Neutrophil (primary cell): ENCODE results near the gene IDUA.
"Not testable (repeated sequence)": the region's sequence is repeated elsewhere in the genome, so short reads cannot be mapped to it uniquely, and the experiment has no call there.

Source experiments
- H3K27ac ChIP-seq: fragments of 200-600 bp; sonication (generic); 2 replicates; pipeline ENCODE4 v1.5.1; 2016; ENCODE audit warnings: mild to moderate bottlenecking, moderate library complexity
- H3K27me3 ChIP-seq: fragments of 200-600 bp; sonication (generic); 2 replicates; pipeline ENCODE4 v1.6.0; 2016; ENCODE audit warnings: mild to moderate bottlenecking
- H3K36me3 ChIP-seq: fragments of 200-600 bp; sonication (generic); 2 replicates; pipeline ENCODE4 v1.5.1; 2017
- H3K4me1 ChIP-seq, 2 experiments: fragments of 200-600 bp in 1 of 2; sonication (generic) in 1 of 2; 1 replicate in 1 of 2; 2 replicates in 1 of 2; pipeline versions ENCODE4 v1.5.1 to v1.6.1; 2013 to 2016; ENCODE audit warnings: low read depth in 1 of 2, low read length in 1 of 2, mild to moderate bottlenecking in 1 of 2, moderate library complexity in 1 of 2; ENCODE audit not compliant: control insufficient read depth in 1 of 2, insufficient read depth in 1 of 2
- H3K4me3 ChIP-seq, 2 experiments: fragments of 200-600 bp in 1 of 2; sonication (generic) in 1 of 2; 1 replicate in 1 of 2; 2 replicates in 1 of 2; pipeline ENCODE4 v1.5.1; 2013 to 2016; ENCODE audit warnings: low read depth in 1 of 2, low read length in 1 of 2, mild to moderate bottlenecking in 1 of 2, moderate library complexity in 1 of 2
- H3K9me3 ChIP-seq: fragments of 200-600 bp; sonication (generic); 2 replicates; pipeline ENCODE4 v1.5.1; 2016
- TF ChIP-seq, protein P1 (sequence below): fragments of 200-600 bp; sonication (generic); IDR thresholded peaks from 2 replicates; pipeline ENCODE4 v1.5.1; 2016; ENCODE audit warnings: antibody characterized with exemption

Gene IDUA

DNA sequence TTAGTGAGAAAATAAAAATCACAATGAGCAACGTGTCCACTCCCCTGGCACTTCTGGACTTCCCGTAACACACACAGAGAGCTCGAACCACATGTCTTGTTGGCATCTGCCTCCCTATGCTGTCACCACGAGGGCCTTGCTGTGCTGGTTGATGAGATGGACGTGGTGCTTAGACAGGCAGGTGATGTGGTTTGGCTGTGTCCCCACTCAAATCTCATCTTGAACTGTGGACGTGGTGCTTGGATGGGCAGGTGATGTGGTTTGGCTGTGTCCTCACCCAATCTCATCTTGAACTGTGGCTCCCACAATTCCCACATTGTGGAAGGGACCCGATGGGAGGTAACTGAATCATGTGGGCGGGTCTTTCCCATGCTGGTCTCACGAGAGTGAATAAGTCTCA lies 64.6 kb downstream of the IDUA start:
- no peaks in the 10 kb centered on the region for H3K36me3 ChIP-seq
- H3K9me3 ChIP-seq, result no peaks in the 10 kb centered on the region
- no peaks in the 10 kb centered on the region for H3K4me1 ChIP-seq
- H3K27ac ChIP-seq, result no peak overlapping the region
- no peak overlapping the region for H3K4me3 ChIP-seq
- TF ChIP-seq, protein P1, sequence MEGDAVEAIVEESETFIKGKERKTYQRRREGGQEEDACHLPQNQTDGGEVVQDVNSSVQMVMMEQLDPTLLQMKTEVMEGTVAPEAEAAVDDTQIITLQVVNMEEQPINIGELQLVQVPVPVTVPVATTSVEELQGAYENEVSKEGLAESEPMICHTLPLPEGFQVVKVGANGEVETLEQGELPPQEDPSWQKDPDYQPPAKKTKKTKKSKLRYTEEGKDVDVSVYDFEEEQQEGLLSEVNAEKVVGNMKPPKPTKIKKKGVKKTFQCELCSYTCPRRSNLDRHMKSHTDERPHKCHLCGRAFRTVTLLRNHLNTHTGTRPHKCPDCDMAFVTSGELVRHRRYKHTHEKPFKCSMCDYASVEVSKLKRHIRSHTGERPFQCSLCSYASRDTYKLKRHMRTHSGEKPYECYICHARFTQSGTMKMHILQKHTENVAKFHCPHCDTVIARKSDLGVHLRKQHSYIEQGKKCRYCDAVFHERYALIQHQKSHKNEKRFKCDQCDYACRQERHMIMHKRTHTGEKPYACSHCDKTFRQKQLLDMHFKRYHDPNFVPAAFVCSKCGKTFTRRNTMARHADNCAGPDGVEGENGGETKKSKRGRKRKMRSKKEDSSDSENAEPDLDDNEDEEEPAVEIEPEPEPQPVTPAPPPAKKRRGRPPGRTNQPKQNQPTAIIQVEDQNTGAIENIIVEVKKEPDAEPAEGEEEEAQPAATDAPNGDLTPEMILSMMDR, result no peak
- H3K27me3 ChIP-seq, result peaks cover 73% of the 10 kb centered on the region

GRCh38 chr4:1052231-1052671 lies 65.4 kb downstream of the IDUA start:
- Histone ChIP-seq H3K27me3 (peaks cover 73% of the 10 kb centered on the region), H3K4me1 (no peaks in the 10 kb centered on the region), H3K27ac (no peak overlapping the region), H3K9me3 (no peaks in the 10 kb centered on the region), H3K4me3 (no peak overlapping the region), H3K36me3 (no peaks in the 10 kb centered on the region)
- TF ChIP-seq, protein P1, result no peak

DNA sequence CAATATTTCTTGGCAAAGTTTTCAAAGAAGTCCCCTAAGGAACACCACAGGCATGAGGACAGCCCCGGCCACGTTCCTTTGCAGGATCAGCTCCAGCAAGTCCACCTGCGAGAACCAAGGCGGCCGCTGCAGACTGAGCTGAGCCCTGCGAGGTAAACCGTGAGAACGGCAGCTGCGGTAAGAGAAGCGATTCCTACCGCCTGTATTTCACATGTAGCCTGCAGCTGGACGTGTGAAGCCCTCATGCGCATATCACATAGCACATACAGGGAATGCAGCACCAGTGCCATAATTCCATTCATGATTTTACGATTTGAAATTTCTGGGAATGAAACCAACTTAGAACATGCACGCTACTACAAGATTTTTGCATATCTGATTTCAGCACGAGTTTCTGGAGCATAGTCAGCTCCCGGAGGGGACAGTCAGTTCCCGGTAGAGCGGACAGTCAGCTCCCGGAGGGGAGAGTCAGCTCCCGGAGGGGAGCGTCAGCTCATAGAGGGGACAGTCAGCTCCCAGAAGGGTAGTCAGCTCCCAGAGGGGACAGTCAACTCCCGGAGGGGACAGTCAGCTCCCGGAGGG lies 66.3 kb downstream of the IDUA start:
- TF ChIP-seq, protein P1, result no peak
- Histone ChIP-seq H3K4me3 (no peak overlapping the region), H3K27ac (no peak overlapping the region), H3K27me3 (peaks cover 68% of the 10 kb centered on the region), H3K9me3 (no peaks in the 10 kb centered on the region), H3K4me1 (no peaks in the 10 kb centered on the region), H3K36me3 (no peaks in the 10 kb centered on the region)

DNA sequence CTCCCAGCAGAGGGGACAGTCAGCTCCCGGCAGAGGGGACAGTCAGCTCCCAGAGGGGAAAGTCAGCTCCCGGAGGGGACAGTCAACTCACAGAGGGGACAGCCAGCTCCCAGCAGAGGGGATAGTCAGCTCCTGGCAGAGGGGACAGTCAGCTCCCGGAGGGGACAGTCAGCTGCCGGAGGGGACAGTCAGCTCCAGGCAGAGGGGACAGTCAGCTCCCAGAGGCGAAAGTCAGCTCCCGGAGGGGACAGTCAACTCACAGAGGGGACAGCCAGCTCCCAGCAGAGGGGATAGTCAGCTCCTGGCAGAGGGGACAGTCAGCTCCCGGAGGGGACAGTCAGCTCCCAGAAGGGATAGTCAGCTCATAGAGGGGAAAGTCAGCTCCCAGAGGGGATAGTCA lies 67.0 kb downstream of the IDUA start:
- not testable (repeated sequence) for H3K27ac ChIP-seq, H3K4me1 ChIP-seq, H3K4me3 ChIP-seq, H3K36me3 ChIP-seq, H3K9me3 ChIP-seq
- H3K27me3 ChIP-seq, result peaks cover 63% of the 10 kb centered on the region
